Osteocyte (in vitro differentiated cells): ENCODE measurements around the gene KIRREL2. TPM values are rescaled to one million over a fixed set of nuclear protein-coding genes. Genes with fewer than 3 reads are reported as not detected.
"Not testable (repeated sequence)": the region's sequence is repeated elsewhere in the genome, so short reads cannot be mapped to it uniquely, and the experiment has no call there.

Experiments used
- DNase-seq: peaks from one replicate; pipeline ENCODE4 v3.0.0; 2021; ENCODE audit warnings: mixed read lengths; ENCODE audit not compliant: unreplicated experiment; ENCODE audit errors: extremely low spot score
- H3K27ac Mint-ChIP-seq: one replicate; pipeline ENCODE4 v1.8.0; 2021; ENCODE audit warnings: mild to moderate bottlenecking, mixed read lengths; ENCODE audit not compliant: unreplicated experiment
- H3K27me3 Mint-ChIP-seq: one replicate; pipeline ENCODE4 v1.8.0; 2021; ENCODE audit warnings: mixed read lengths; ENCODE audit not compliant: unreplicated experiment
- H3K36me3 Mint-ChIP-seq: one replicate; pipeline ENCODE4 v1.8.0; 2021; ENCODE audit warnings: mixed read lengths; ENCODE audit not compliant: unreplicated experiment
- H3K4me1 Mint-ChIP-seq: one replicate; pipeline ENCODE4 v1.8.0; 2021; ENCODE audit warnings: mixed read lengths; ENCODE audit not compliant: unreplicated experiment
- H3K4me3 Mint-ChIP-seq: one replicate; pipeline ENCODE4 v1.8.0; 2021; ENCODE audit warnings: mild to moderate bottlenecking, moderate library complexity, mixed read lengths; ENCODE audit not compliant: unreplicated experiment
- H3K9me3 Mint-ChIP-seq: one replicate; pipeline ENCODE4 v1.8.0; 2021; ENCODE audit warnings: mixed read lengths; ENCODE audit not compliant: unreplicated experiment
- total RNA-seq: library from RNA; stranded (reverse); gene quantifications from 2 replicates; pipeline ENCODE4 v1.2.1, GENCODE V29; 2021
- TF ChIP-seq, protein P1 (sequence below): fragments of 200-600 bp; sonication (generic); IDR thresholded peaks from 2 replicates; pipeline ENCODE4 v1.5.0; 2021; ENCODE audit warnings: antibody characterized with exemption, mild to moderate bottlenecking, moderate library complexity

The KIRREL2 gene
- total RNA-seq, 1 donor from 2014 or later = not detected

- DNase-seq = no peak
- no peak overlapping the region for H3K4me3 Mint-ChIP-seq
- H3K27ac Mint-ChIP-seq = no peak overlapping the region
- peaks cover 7% of the 10 kb centered on the region for H3K4me1 Mint-ChIP-seq
- H3K9me3 Mint-ChIP-seq = no peaks in the 10 kb centered on the region
- H3K36me3 Mint-ChIP-seq = no peaks in the 10 kb centered on the region
- TF ChIP-seq, protein P1, sequence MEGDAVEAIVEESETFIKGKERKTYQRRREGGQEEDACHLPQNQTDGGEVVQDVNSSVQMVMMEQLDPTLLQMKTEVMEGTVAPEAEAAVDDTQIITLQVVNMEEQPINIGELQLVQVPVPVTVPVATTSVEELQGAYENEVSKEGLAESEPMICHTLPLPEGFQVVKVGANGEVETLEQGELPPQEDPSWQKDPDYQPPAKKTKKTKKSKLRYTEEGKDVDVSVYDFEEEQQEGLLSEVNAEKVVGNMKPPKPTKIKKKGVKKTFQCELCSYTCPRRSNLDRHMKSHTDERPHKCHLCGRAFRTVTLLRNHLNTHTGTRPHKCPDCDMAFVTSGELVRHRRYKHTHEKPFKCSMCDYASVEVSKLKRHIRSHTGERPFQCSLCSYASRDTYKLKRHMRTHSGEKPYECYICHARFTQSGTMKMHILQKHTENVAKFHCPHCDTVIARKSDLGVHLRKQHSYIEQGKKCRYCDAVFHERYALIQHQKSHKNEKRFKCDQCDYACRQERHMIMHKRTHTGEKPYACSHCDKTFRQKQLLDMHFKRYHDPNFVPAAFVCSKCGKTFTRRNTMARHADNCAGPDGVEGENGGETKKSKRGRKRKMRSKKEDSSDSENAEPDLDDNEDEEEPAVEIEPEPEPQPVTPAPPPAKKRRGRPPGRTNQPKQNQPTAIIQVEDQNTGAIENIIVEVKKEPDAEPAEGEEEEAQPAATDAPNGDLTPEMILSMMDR = no peak
- peaks cover 75% of the 10 kb centered on the region for H3K27me3 Mint-ChIP-seq
Measured at GRCh38 chr19:35863018-35863417, 6.3 kb downstream of the KIRREL2 start.

DNA sequence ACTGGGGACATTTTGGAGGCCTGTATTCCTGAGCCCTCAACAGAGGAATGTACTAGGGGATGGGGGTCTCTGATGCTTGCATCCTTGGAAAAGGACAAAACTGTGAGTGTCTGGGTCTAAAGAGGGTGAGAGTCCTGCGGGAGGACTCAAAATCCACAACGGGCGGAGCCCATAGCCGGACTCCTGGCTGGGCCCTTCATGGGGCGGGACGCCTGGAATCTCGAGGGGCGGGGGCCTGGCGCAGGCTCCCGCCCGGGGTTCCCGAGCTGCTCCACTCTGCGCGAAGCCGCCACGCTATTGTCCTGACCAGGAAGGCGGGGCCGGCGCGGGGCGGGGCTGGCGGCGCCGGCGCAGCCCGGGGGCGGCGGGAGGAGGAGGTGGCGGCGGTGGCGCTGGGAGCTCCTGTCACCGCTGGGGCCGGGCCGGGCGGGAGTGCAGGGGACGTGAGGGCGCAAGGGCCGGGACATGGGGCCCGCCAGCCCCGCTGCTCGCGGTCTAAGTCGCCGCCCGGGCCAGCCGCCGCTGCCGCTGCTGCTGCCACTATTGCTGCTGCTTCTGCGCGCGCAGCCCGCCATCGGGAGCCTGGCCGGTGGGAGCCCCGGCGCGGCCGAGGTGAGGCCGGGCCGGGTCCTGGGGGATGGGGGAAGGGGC is 11.6 kb downstream of the KIRREL2 start, which contains the start of gene APLP1:
Gene APLP1 (plus strand): TSS at position 403 of the 651 bp plus-strand sequence. CDS start 63 bp downstream, at position 466.
- peaks cover 33% of the 10 kb centered on the region for H3K27me3 Mint-ChIP-seq
- H3K4me1 Mint-ChIP-seq = peaks cover 13% of the 10 kb centered on the region
- DNase-seq = no peak
- H3K27ac Mint-ChIP-seq = no peak within 1 kb of the TSS
- TF ChIP-seq, protein P1 = no peak
- H3K4me3 Mint-ChIP-seq = peak within 1 kb of the TSS; percentile 69
- no peaks in the 10 kb centered on the region for H3K9me3 Mint-ChIP-seq
- H3K36me3 Mint-ChIP-seq = no peaks in the 10 kb centered on the region

DNA sequence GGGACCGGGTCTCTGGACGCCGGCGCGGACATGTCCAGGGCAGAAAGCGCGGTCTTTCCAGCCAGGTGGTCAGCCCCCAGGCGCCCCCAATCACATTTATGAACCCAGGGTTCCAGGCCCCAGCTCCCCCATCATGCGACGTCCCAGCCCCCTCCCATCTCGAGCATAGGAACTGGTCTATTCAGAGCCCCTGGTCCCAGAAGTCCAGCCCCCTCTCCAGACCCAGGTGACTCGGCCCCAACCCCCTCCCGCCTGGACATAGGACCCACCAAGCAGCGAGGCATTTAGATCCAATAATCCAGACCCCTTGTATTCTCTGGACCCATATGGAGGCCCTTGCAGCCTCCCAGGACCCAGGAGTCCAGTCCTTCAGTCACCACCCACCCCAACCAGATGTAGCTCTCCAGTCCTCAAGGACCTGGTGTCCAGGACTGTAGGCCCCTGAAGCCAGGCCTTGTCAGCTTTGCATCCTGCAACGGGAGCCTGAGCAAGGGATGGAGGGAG is 12.2 kb downstream of the KIRREL2 start:
- Mint-ChIP-seq H3K9me3 (no peaks in the 10 kb centered on the region), H3K27me3 (peaks cover 33% of the 10 kb centered on the region), H3K4me3 (peak overlapping the region; percentile 69), H3K4me1 (peaks cover 13% of the 10 kb centered on the region), H3K27ac (no peak overlapping the region), H3K36me3 (no peaks in the 10 kb centered on the region)
- TF ChIP-seq, protein P1 = no peak
- no peak for DNase-seq

GRCh38 chr19:35869327-35870123 is 12.8 kb downstream of the KIRREL2 start:
- peaks cover 30% of the 10 kb centered on the region for H3K27me3 Mint-ChIP-seq
- peak overlapping the region; percentile 69 for H3K4me3 Mint-ChIP-seq
- no peak for DNase-seq
- no peaks in the 10 kb centered on the region for H3K36me3 Mint-ChIP-seq
- TF ChIP-seq, protein P1 = no peak
- H3K9me3 Mint-ChIP-seq = no peaks in the 10 kb centered on the region
- peaks cover 13% of the 10 kb centered on the region for H3K4me1 Mint-ChIP-seq
- no peak overlapping the region for H3K27ac Mint-ChIP-seq

DNA sequence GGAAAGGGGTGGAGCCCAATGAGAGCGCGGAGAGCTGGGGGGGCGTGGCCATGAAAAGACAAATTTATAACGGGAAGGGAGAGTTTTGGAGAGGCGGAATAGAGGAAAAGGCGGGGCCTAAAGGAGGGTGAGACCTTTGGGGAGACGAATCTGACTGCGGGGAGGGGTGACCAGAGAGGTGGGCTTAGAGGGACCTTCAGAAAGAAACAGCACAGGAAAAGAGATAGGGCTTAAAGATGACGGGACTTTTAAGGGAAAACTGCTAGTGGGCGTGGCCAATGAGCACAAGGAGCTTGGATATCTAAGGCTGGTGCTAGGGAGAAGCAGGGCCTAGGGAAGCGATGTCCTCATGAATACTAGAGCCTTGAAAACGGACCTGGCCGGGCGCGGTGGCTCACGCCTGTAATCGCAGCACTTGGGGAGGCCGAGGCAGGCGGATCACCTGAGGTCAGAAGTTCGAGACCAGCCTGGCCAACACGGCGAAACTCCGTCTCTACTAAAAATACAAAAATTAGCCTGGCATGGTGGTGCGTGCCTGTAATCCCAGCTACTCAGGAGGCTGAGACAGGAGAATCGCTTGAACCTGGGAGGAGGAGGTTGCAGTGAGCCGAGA is 13.5 kb downstream of the KIRREL2 start:
- not testable (repeated sequence) for H3K36me3 Mint-ChIP-seq, DNase-seq, H3K9me3 Mint-ChIP-seq, H3K27ac Mint-ChIP-seq
- peaks cover 26% of the 10 kb centered on the region for H3K27me3 Mint-ChIP-seq
- peak overlapping the region; percentile 65 for H3K4me3 Mint-ChIP-seq
- H3K4me1 Mint-ChIP-seq = peaks cover 13% of the 10 kb centered on the region
